Mesenchymal stem cell (in vitro differentiated cells and primary cell): ENCODE data around the gene XIRP2. TPM values are rescaled to one million over a fixed set of nuclear protein-coding genes. Genes with fewer than 3 reads are reported as not detected.

Source experiments
- DNase-seq: peaks from one replicate; pipeline ENCODE4 v3.0.0-alpha.2; 2013
- H2AFZ ChIP-seq: one replicate; pipeline ENCODE4 v1.6.1; 2013; ENCODE audit warnings: low read depth, mild to moderate bottlenecking, control low read depth, inconsistent platforms, low read length, moderate library complexity
- H2AK5ac ChIP-seq: 2 replicates; pipeline ENCODE4 v1.6.1; 2013; ENCODE audit warnings: low read length, moderate library complexity, mild to moderate bottlenecking, inconsistent platforms; ENCODE audit not compliant: severe bottlenecking
- H2BK120ac ChIP-seq: one replicate; pipeline ENCODE4 v1.6.1; 2013; ENCODE audit warnings: low read depth, mild to moderate bottlenecking, inconsistent platforms, low read length, moderate library complexity
- H2BK12ac ChIP-seq, 2 experiments: one replicate each; pipeline ENCODE4 v1.6.1; 2013; ENCODE audit warnings: inconsistent platforms in 2 of 2, low read length in 2 of 2, mild to moderate bottlenecking in 2 of 2, moderate library complexity in 2 of 2, control low read depth in 1 of 2
- H2BK15ac ChIP-seq: one replicate; pipeline ENCODE4 v1.6.1; 2013; ENCODE audit warnings: mild to moderate bottlenecking, low read depth, inconsistent platforms; ENCODE audit not compliant: poor library complexity, severe bottlenecking
- H2BK5ac ChIP-seq: 2 replicates; pipeline ENCODE4 v1.6.1; 2013; ENCODE audit warnings: low read depth, mild to moderate bottlenecking, low read length, control low read depth, inconsistent platforms; ENCODE audit not compliant: poor library complexity, severe bottlenecking
- H3K14ac ChIP-seq, 2 experiments: one replicate each; pipeline ENCODE4 v1.6.1; 2013; ENCODE audit warnings: inconsistent platforms in 2 of 2, low read length in 2 of 2, control low read depth in 1 of 2, mild to moderate bottlenecking in 1 of 2, moderate library complexity in 1 of 2
- H3K18ac ChIP-seq, 2 experiments: one replicate each; pipeline ENCODE4 v1.6.1; 2013; ENCODE audit warnings: inconsistent platforms in 2 of 2, low read length in 2 of 2, control low read depth in 1 of 2, low read depth in 1 of 2, mild to moderate bottlenecking in 1 of 2
- H3K23ac ChIP-seq, 2 experiments: one replicate each; pipeline ENCODE4 v1.6.1; 2013; ENCODE audit warnings: inconsistent platforms in 2 of 2, low read length in 2 of 2, mild to moderate bottlenecking in 2 of 2, moderate library complexity in 2 of 2, control low read depth in 1 of 2
- H3K27ac ChIP-seq: 2 replicates; pipeline ENCODE4 v1.5.1; 2013; ENCODE audit warnings: mild to moderate bottlenecking, moderate library complexity, low read length, control low read depth, inconsistent platforms; ENCODE audit not compliant: poor library complexity, severe bottlenecking
- H3K27me3 ChIP-seq, 2 experiments: 2 replicates each; pipeline versions ENCODE4 v1.6.1 to v1.7.0; 2013; ENCODE audit warnings: low read length in 2 of 2, mild to moderate bottlenecking in 2 of 2, moderate library complexity in 2 of 2, control low read depth in 1 of 2, inconsistent platforms in 1 of 2; ENCODE audit not compliant: control insufficient read depth in 1 of 2, insufficient read depth in 1 of 2
- H3K36me3 ChIP-seq, 2 experiments: 2 replicates each; pipeline versions ENCODE4 v1.6.1 to v1.7.0; 2013; ENCODE audit warnings: low read length in 2 of 2, control low read depth in 1 of 2, inconsistent platforms in 1 of 2, low read depth in 1 of 2, mild to moderate bottlenecking in 1 of 2; ENCODE audit not compliant: insufficient read depth in 2 of 2, control insufficient read depth in 1 of 2
- H3K4ac ChIP-seq, 2 experiments: one replicate each; pipeline ENCODE4 v1.6.1; 2013; ENCODE audit warnings: inconsistent platforms in 2 of 2, low read length in 2 of 2, mild to moderate bottlenecking in 2 of 2, moderate library complexity in 2 of 2, control low read depth in 1 of 2, low read depth in 1 of 2
- H3K4me1 ChIP-seq: 2 replicates; pipeline ENCODE4 v1.6.1; 2013; ENCODE audit warnings: low read depth, low read length, control low read depth; ENCODE audit not compliant: control insufficient read depth, insufficient read depth
- H3K4me2 ChIP-seq: 2 replicates; pipeline ENCODE4 v1.6.1; 2013; ENCODE audit warnings: low read length, mild to moderate bottlenecking, inconsistent platforms; ENCODE audit not compliant: poor library complexity, severe bottlenecking
- H3K4me3 ChIP-seq, 2 experiments: 2 replicates each; pipeline versions ENCODE4 v1.5.1 to v1.7.0; 2013; ENCODE audit warnings: low read length in 2 of 2, mild to moderate bottlenecking in 2 of 2, control low read depth in 1 of 2, low read depth in 1 of 2; ENCODE audit not compliant: insufficient read depth in 1 of 2
- H3K79me1 ChIP-seq: replicated peaks from 2 replicates; pipeline ENCODE4 v1.6.1; 2013; ENCODE audit warnings: mild to moderate bottlenecking, control low read depth, low read length, inconsistent platforms; ENCODE audit not compliant: poor library complexity, severe bottlenecking
- H3K9ac ChIP-seq: 2 replicates; pipeline ENCODE4 v1.7.0; 2013; ENCODE audit warnings: mild to moderate bottlenecking, low read length, moderate library complexity
- H3K9me3 ChIP-seq: 2 replicates; pipeline ENCODE4 v1.7.0; 2013; ENCODE audit warnings: mild to moderate bottlenecking, low read length; ENCODE audit not compliant: control insufficient read depth
- H4K8ac ChIP-seq: one replicate; pipeline ENCODE4 v1.6.1; 2013; ENCODE audit warnings: inconsistent platforms, mild to moderate bottlenecking, low read length, moderate library complexity
- H4K91ac ChIP-seq: one replicate; pipeline ENCODE4 v1.6.1; 2013; ENCODE audit warnings: mild to moderate bottlenecking, low read length, inconsistent platforms
- WGBS: methylation state at CpG from one replicate; pipeline ENCODE4 v1.1.7; 2013; ENCODE audit warnings: mixed read lengths; 5-methylcytosine and 5-hydroxymethylcytosine counted together
- polyA plus RNA-seq, 2 experiments: library from polyadenylated mRNA; stranded (reverse); fragments of 200-250 nt; gene quantifications; one replicate each; pipeline ENCODE4 v1.2.3, GENCODE V29; 2013

XIRP2 gene, protein sequence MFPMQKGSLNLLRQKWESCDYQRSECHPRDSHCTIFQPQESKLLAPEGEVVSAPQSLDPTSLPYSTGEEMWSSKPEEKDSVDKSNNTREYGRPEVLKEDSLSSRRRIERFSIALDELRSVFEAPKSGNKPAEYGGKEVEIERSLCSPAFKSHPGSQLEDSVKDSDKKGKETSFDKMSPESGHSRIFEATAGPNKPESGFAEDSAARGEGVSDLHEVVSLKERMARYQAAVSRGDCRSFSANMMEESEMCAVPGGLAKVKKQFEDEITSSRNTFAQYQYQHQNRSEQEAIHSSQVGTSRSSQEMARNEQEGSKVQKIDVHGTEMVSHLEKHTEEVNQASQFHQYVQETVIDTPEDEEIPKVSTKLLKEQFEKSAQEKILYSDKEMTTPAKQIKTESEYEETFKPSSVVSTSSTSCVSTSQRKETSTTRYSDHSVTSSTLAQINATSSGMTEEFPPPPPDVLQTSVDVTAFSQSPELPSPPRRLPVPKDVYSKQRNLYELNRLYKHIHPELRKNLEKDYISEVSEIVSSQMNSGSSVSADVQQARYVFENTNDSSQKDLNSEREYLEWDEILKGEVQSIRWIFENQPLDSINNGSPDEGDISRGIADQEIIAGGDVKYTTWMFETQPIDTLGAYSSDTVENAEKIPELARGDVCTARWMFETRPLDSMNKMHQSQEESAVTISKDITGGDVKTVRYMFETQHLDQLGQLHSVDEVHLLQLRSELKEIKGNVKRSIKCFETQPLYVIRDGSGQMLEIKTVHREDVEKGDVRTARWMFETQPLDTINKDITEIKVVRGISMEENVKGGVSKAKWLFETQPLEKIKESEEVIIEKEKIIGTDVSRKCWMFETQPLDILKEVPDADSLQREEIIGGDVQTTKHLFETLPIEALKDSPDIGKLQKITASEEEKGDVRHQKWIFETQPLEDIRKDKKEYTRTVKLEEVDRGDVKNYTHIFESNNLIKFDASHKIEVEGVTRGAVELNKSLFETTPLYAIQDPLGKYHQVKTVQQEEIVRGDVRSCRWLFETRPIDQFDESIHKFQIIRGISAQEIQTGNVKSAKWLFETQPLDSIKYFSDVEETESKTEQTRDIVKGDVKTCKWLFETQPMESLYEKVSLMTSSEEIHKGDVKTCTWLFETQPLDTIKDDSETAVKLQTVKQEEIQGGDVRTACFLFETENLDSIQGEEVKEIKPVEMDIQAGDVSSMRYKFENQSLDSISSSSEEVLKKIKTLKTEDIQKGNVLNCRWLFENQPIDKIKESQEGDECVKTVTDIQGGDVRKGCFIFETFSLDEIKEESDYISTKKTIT (N-terminal part only)
- polyA plus RNA-seq (2013, experiment 1 of 2) = 0.03 TPM
- 0.01 TPM for polyA plus RNA-seq (2013, experiment 2 of 2)

DNA sequence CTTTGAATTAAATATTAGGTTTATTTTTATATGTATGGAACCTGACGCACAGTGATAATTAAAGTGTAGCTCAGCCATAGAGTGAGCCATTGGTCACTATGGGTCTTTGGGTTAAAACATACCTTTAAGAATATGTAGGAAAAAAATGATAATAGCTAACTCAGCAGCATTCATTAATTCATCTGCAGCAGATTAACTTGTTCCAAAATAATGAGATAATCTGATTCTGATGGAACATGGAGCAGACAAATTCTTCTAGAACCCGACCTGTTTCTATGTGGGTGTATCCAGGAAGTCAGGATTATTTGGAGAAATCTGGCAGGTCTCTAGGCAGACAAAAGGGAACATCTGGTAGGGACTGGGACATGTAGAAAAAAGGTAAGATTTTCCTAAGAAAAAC, at the start of gene XIRP2:
Gene XIRP2, plus strand, starts transcription at position 301 of the 400 bp plus-strand sequence. CDS start 15,003 bp downstream, outside the sequence.
- Histone ChIP-seq H2AFZ (no peak within 1 kb of the TSS), H3K4me1 (no peaks in the 10 kb centered on the region), H3K4me3 (no peak within 1 kb of the TSS), H2AK5ac (no peak within 1 kb of the TSS), H2BK15ac (no peak within 1 kb of the TSS), H3K14ac (no peak within 1 kb of the TSS), H3K9ac (no peak within 1 kb of the TSS), H2BK5ac (no peak within 1 kb of the TSS), H4K8ac (no peak within 1 kb of the TSS), H3K36me3 (no peaks in the 10 kb centered on the region), H3K4me2 (no peak within 1 kb of the TSS), H3K23ac (no peak within 1 kb of the TSS), H2BK120ac (no peak within 1 kb of the TSS), H3K79me1 (no peaks in the 10 kb centered on the region), H3K27me3 (no peaks in the 10 kb centered on the region), H3K27ac (no peak within 1 kb of the TSS), H3K9me3 (no peaks in the 10 kb centered on the region), H4K91ac (no peak within 1 kb of the TSS), H3K18ac (no peak within 1 kb of the TSS), H2BK12ac (no peak within 1 kb of the TSS), H3K4ac (no peak within 1 kb of the TSS)
- whole genome bisulfite sequencing = 71% methylated on average over 1 of the region's 2 CpGs
- no peak for DNase-seq

DNA sequence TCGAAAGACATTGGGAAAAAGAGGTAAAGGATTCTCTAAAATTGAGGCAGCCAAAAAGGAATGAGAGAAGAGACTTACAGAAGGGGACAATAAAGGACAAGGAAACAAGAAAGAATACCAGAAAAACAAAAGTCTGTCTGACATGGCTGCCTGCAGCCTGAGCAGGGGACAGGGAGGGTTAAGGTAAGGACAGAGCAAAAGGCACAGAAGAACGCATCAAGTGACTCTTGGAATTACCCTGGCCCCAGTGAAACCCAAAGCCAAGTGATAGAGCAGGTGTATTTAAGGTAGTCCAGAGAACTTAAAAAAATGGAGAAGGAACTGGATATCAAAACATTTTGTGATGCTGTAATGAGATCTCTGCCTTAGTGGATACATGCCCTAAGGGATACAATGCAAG, 47.1 kb upstream of the XIRP2 start:
- H3K4me2 ChIP-seq = no peak overlapping the region
- no peak overlapping the region for H2BK12ac ChIP-seq
- H3K14ac ChIP-seq = no peak overlapping the region
- H3K9me3 ChIP-seq = no peaks in the 10 kb centered on the region
- H3K4ac ChIP-seq = no peak overlapping the region
- DNase-seq = no peak
- H3K27ac ChIP-seq = no peak overlapping the region
- H3K9ac ChIP-seq = no peak overlapping the region
- no peak overlapping the region for H2AFZ ChIP-seq
- no peak overlapping the region for H3K18ac ChIP-seq
- H3K27me3 ChIP-seq = no peaks in the 10 kb centered on the region
- H2BK120ac ChIP-seq = no peak overlapping the region
- no peaks in the 10 kb centered on the region for H3K79me1 ChIP-seq
- H4K8ac ChIP-seq = no peak overlapping the region
- 67% methylated on average over 2 of the region's 2 CpGs for WGBS
- no peaks in the 10 kb centered on the region for H3K4me1 ChIP-seq
- no peaks in the 10 kb centered on the region for H3K36me3 ChIP-seq
- no peak overlapping the region for H3K4me3 ChIP-seq
- H2AK5ac ChIP-seq = no peak overlapping the region
- H2BK5ac ChIP-seq = no peak overlapping the region
- no peak overlapping the region for H3K23ac ChIP-seq
- no peak overlapping the region for H4K91ac ChIP-seq
- H2BK15ac ChIP-seq = no peak overlapping the region

DNA sequence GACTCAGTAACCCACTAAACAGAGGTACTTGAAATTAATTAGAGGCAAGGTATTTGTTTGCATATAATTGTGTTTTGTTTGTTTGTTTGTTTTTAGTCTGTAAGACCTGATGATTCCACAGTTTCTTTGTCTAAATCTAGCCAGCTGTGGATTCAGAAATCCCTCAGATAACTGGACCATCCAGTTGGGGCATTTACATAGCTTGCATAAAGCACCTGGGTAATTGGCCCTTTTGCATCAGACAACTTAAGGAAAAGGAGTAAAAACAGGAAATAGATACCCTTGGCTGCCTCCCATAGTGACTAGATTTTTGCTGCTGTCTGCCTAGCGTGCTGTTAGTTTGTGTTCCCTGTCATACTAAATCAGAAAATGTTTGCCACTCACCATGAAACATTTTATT, 46.6 kb upstream of the XIRP2 start:
- Histone ChIP-seq H2BK5ac (no peak overlapping the region), H4K8ac (no peak overlapping the region), H3K9ac (no peak overlapping the region), H2AFZ (no peak overlapping the region), H2BK120ac (no peak overlapping the region), H3K36me3 (no peaks in the 10 kb centered on the region), H3K4me1 (no peaks in the 10 kb centered on the region), H4K91ac (no peak overlapping the region), H3K27me3 (no peaks in the 10 kb centered on the region), H3K18ac (no peak overlapping the region), H3K27ac (no peak overlapping the region), H3K14ac (no peak overlapping the region), H3K4ac (no peak overlapping the region), H2AK5ac (no peak overlapping the region), H3K79me1 (no peaks in the 10 kb centered on the region), H3K9me3 (peaks cover 3% of the 10 kb centered on the region), H2BK15ac (no peak overlapping the region), H3K4me2 (no peak overlapping the region), H3K4me3 (no peak overlapping the region), H3K23ac (no peak overlapping the region), H2BK12ac (no peak overlapping the region)
- 83% methylated on average over 1 of the region's 1 CpG for WGBS
- no peak for DNase-seq
